ENCODE results near the gene GAS2L3. TPM values are rescaled to one million over a fixed set of nuclear protein-coding genes. Genes with fewer than 3 reads are reported as not detected.

Gene GAS2L3
- polyA plus RNA-seq, 1 experiment, result 9.1 TPM

GRCh38 chr12:100572184-100572583, 1.3 kb upstream of the GAS2L3 start:
- TF ChIP-seq CTCF (IDR thresholded peaks at IDR 0.05; ENCODE audit: low read depth, low read length), result no peak

DNA sequence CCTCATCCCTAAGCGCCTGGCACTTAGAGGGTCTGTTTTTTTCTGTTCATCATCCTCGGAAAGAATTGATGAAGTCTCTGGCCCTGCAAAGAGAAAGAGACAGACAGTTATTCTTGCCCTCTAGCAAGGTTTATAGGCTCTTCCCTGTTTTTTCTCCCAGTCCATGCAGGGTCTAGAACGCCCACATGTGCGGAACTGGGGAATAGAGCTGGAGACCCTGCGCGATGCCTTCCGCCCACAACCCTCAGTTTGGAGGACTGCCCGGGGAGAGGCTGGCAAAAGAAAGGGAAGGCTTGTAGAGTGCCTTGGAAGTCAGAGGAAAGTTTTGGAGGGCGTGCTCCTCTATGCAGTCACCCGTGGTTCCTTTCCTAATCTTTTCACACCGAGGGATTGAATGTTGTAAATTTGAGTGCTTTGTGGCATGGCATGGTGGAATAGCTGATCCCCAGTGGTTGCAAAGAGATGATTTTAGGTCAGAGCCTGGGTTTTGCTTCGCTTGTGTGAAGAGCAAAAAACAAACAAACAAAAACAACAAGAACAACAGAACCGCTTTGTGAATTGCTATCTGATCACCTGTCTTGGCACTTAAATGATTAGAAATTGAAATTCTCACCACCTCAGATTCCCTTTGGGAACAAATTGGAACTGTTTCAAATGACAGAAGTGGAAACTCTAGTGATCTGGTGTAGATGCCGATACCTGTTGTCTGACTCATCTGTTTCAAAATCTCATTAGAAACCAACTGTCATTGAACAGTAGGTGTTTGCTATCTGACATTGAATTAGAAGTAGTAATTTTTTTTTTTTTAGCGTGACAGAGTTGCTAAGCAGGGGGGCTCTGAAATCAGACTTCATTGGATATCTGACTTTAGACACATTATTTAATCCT, 947 bp downstream of the GAS2L3 start:
- Histone ChIP-seq H3K27me3 (ENCODE audit: control insufficient read depth, insufficient read depth, low read length) (no peaks in the 10 kb centered on the region), H3K4me3 (ENCODE audit: low read depth, low read length) (peak overlapping the region; percentile 82), H3K9me3 (ENCODE audit: control insufficient read depth, insufficient read depth, low read length) (no peaks in the 10 kb centered on the region; the same call in 1 of the 2 replicates), H3K27ac (ENCODE audit: low read depth, low read length) (peak overlapping the region; percentile 47)
- TF ChIP-seq CTCF (IDR thresholded peaks at IDR 0.05; ENCODE audit: low read depth, low read length), result no peak
- DNase-seq (ENCODE audit: low read depth, low spot score), result no peak
- CTCF ChIA-PET, result interaction anchor here (1.1 to 1.8 kb wide), 2 partner anchors 19 to 98 kb away, joined by 4 read pairs; no protein-coding TSS in a partner anchor
- POLR2A ChIA-PET, result interaction anchor here (1.3 kb wide), 1 partner anchor 21 kb away, joined by 3 read pairs; no protein-coding TSS in a partner anchor

More at GRCh38 chr12:100572184-100572583, 1.3 kb upstream of the GAS2L3 start:
- no peak for DNase-seq (ENCODE audit: low read depth, low spot score)
- ChIA-PET POLR2A (no interaction called here), CTCF (interaction anchor here (0.6 to 1.3 kb wide), 3 partner anchors 14 to 337 kb away, joined by 3 to 4 read pairs (median 3); no protein-coding TSS in a partner anchor)
- no peaks in the 10 kb centered on the region for H3K27me3 ChIP-seq (ENCODE audit: control insufficient read depth, insufficient read depth, low read length)
- H3K9me3 ChIP-seq (ENCODE audit: control insufficient read depth, insufficient read depth, low read length), result no peaks in the 10 kb centered on the region; the same call in 1 of the 2 replicates
- no peak overlapping the region for H3K4me3 ChIP-seq (ENCODE audit: low read depth, low read length)
- no peak overlapping the region for H3K27ac ChIP-seq (ENCODE audit: low read depth, low read length)

DNA sequence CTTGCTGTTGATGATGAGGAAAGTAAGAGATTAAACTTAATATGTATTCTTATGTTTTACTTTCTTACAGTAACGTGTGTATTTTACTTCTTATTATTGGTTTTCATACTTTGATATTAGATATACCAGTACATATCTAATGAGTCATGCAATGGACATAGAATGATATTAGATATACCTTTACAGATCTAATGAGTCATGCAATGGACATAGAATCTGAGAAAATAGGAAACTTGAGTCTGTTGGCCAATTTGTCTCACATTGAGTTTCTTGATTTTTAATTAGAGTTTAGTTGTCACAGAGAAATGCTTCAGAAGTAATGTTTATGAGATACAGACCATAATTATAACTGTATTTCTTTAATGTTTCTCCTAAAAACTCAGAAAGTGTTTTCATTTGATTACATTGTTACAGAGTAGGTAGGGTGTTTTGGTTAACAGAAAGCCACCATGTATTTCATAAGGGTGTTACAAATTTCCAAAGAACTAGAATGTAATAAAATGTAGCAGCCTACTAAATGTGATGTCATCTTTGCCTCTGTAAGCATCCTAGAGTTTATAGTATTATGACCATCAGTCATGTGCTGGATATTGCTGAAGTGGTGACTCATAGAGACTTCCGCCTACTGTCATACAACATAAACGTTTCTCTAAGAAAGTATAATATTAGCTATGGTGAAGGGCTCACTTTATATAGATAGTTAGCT, 3.0 kb downstream of the GAS2L3 start:
- H3K9me3 ChIP-seq (ENCODE audit: control insufficient read depth, insufficient read depth, low read length), result no peaks in the 10 kb centered on the region; the same call in 1 of the 2 replicates
- ChIA-PET CTCF (interaction anchor here (0.8 to 1.7 kb wide), 2 partner anchors 21 to 342 kb away, joined by 4 to 5 read pairs; no protein-coding TSS in a partner anchor), POLR2A (no interaction called here)
- H3K27me3 ChIP-seq (ENCODE audit: control insufficient read depth, insufficient read depth, low read length), result no peaks in the 10 kb centered on the region
- no peak overlapping the region for H3K4me3 ChIP-seq (ENCODE audit: low read depth, low read length)
- DNase-seq (ENCODE audit: low read depth, low spot score), result peak; percentile 41
- H3K27ac ChIP-seq (ENCODE audit: low read depth, low read length), result no peak overlapping the region
- TF ChIP-seq CTCF (IDR thresholded peaks at IDR 0.05; ENCODE audit: low read depth, low read length), result no peak

DNA sequence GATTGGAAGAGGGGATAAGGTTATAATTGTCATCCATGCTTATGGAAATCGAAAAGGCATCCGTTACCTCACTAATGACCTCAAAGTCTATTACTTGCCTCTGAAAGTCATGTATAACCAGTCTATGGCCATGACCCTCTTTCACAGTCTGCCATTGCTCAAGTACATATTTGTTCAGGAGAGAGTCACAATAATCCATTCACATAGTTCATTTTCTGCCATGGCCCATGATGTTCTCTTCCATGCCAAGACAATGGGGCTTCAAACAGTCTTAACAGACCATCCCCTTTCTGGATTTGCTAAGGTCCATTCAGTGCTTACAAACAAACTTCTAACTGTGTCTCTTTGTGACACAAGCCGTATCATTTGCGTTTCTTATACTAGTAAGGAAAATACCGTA, 5.4 kb downstream of the GAS2L3 start:
- Histone ChIP-seq H3K27ac (ENCODE audit: low read depth, low read length) (no peak overlapping the region), H3K4me3 (ENCODE audit: low read depth, low read length) (no peak overlapping the region), H3K27me3 (ENCODE audit: control insufficient read depth, insufficient read depth, low read length) (no peaks in the 10 kb centered on the region), H3K9me3 (ENCODE audit: control insufficient read depth, insufficient read depth, low read length) (peaks cover 9% of the 10 kb centered on the region)
- POLR2A ChIA-PET, result no interaction called here
- no peak for TF ChIP-seq CTCF (IDR thresholded peaks at IDR 0.05; ENCODE audit: low read depth, low read length)
- CTCF ChIA-PET, result no interaction called here
- no peak for DNase-seq (ENCODE audit: low read depth, low spot score)
